HL-60 (cell line): ENCODE data around the gene TANGO6.

Source experiments
- DNase-seq, 2 experiments: peaks; one replicate each; pipeline ENCODE4 v3.0.0-alpha.2; 2010 to 2020; ENCODE audit warnings: low read depth in 1 of 2, low spot score in 1 of 2
- H3K27ac ChIP-seq: fragments of 250-450 bp; sonication (Bioruptor Pico); replicated peaks from 2 replicates; pipeline ENCODE4 v1.5.1; 2020; ENCODE audit warnings: mild to moderate bottlenecking, moderate library complexity
- H3K27me3 ChIP-seq: fragments of 250-450 bp; sonication (Bioruptor Pico); 2 replicates; pipeline ENCODE4 v1.5.1; 2021; ENCODE audit warnings: mild to moderate bottlenecking, moderate library complexity; ENCODE audit not compliant: insufficient read depth, poor library complexity, severe bottlenecking
- H3K4me3 ChIP-seq: replicated peaks from 2 replicates; pipeline ENCODE4 v1.5.1; 2011; ENCODE audit warnings: mild to moderate bottlenecking, control low read depth, low read length; ENCODE audit not compliant: insufficient read depth
- CTCF ChIP-seq: IDR thresholded peaks from one replicate; pipeline ENCODE4 v1.5.1; 2011; ENCODE audit warnings: low read length, control low read depth, inconsistent platforms; ENCODE audit not compliant: insufficient read depth
- GABPA ChIP-seq: IDR thresholded peaks from 2 replicates; pipeline ENCODE4 v1.6.1; 2012; ENCODE audit warnings: low read depth
- POLR2AphosphoS5 ChIP-seq: IDR thresholded peaks from 2 replicates; pipeline ENCODE4 v1.6.1; 2012; ENCODE audit warnings: low read depth
- REST ChIP-seq: IDR thresholded peaks from 2 replicates; pipeline ENCODE4 v1.6.1; 2012; ENCODE audit warnings: low read depth; ENCODE audit not compliant: insufficient replicate concordance
- SPI1 ChIP-seq: IDR thresholded peaks from 2 replicates; pipeline ENCODE4 v1.6.1; 2012; ENCODE audit warnings: low read depth, mild to moderate bottlenecking, borderline replicate concordance

The TANGO6 gene

GRCh38 chr16:68802190-68802589 lies 41.1 kb upstream of the TANGO6 start:
- Histone ChIP-seq H3K27ac (no peak overlapping the region), H3K27me3 (no peaks in the 10 kb centered on the region), H3K4me3 (no peak overlapping the region)
- TF ChIP-seq GABPA (no peak), REST (no peak), SPI1 (no peak), CTCF (no peak), POLR2AphosphoS5 (no peak)
- DNase-seq: no peak

DNA sequence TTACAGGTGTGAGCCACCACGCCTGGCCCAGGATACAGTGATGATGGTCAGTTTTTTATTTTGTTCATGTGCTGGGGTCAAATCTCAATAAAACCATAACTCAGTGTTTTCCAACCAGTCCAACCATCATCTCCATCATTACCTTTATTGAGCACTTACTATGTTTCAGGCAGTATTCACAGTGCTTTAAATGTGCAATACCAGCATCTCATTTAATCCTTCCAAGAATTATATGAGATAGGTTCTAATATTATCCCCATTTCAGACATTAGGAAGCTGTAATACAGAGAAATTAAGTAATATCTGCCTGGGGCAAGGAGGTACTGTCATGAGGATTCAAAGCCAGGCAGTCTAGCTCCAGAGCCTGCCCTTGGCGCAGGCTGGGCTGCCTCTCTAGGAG lies 36.9 kb upstream of the TANGO6 start:
- H3K27me3 ChIP-seq: no peaks in the 10 kb centered on the region
- TF ChIP-seq SPI1: no peak
- no peak for DNase-seq
- no peak overlapping the region for H3K27ac ChIP-seq
- H3K4me3 ChIP-seq: no peak overlapping the region

GRCh38 chr16:68806981-68807380 lies 36.4 kb upstream of the TANGO6 start:
- DNase-seq: no peak
- no peaks in the 10 kb centered on the region for H3K27me3 ChIP-seq
- TF ChIP-seq POLR2AphosphoS5: no peak
- no peak for TF ChIP-seq GABPA
- TF ChIP-seq SPI1: no peak
- TF ChIP-seq CTCF: no peak
- TF ChIP-seq REST: no peak
- no peak overlapping the region for H3K27ac ChIP-seq
- no peak overlapping the region for H3K4me3 ChIP-seq

- Histone ChIP-seq H3K27me3 (no peaks in the 10 kb centered on the region), H3K27ac (no peak overlapping the region), H3K4me3 (no peak overlapping the region)
- DNase-seq: no peak
- TF ChIP-seq SPI1 (no peak), GABPA (no peak), REST (no peak), POLR2AphosphoS5 (no peak), CTCF (no peak)
These were observed 28.8 kb upstream of the TANGO6 start for GRCh38 chr16:68814516-68814915.
